Cardiac muscle cell (in vitro differentiated cells and primary cell): ENCODE data around the gene ATP8A2. TPM values are rescaled to one million over a fixed set of nuclear protein-coding genes. Genes with fewer than 3 reads are reported as not detected.

Experiments used
- DNase-seq, 2 donors: peaks; one replicate each; pipeline versions ENCODE4 v3.0.0 to v3.0.0-alpha.2; 2010 to 2017; ENCODE audit warnings: low read depth in 1 of 2, low spot score in 1 of 2
- H3K27ac ChIP-seq: fragments of 200-600 bp; sonication (generic); 2 replicates; pipeline ENCODE4 v1.5.1; 2016
- H3K27me3 ChIP-seq: fragments of 200-600 bp; sonication (generic); 2 replicates; pipeline ENCODE4 v1.6.0; 2016; ENCODE audit warnings: control low read depth
- H3K36me3 ChIP-seq: fragments of 200-600 bp; sonication (generic); 2 replicates; pipeline ENCODE4 v1.5.1; 2016; ENCODE audit warnings: control low read depth
- H3K4me1 ChIP-seq: fragments of 200-600 bp; sonication (generic); 2 replicates; pipeline ENCODE4 v1.8.1; 2017; ENCODE audit warnings: low read depth, mild to moderate bottlenecking, mixed run types
- H3K4me3 ChIP-seq: fragments of 200-600 bp; sonication (generic); 2 replicates; pipeline ENCODE4 v1.5.1; 2016; ENCODE audit warnings: mild to moderate bottlenecking
- H3K9me3 ChIP-seq: fragments of 200-600 bp; sonication (generic); 2 replicates; pipeline ENCODE4 v1.5.1; 2017; ENCODE audit warnings: low read depth, mild to moderate bottlenecking, control low read depth
- polyA plus RNA-seq: library from polyadenylated mRNA; unstranded; fragments of >200 nt; fragmentation: Nextera tagmentation; extraction: Ambion mirVana; gene quantifications from 2 replicates; pipeline ENCODE4 v1.2.1, GENCODE V29; 2016
- total RNA-seq: library from RNA; depleted of rRNA; stranded (reverse); fragments of >200 nt; gene quantifications from 2 replicates; pipeline ENCODE4 v1.2.3, GENCODE V29; 2016
- TF ChIP-seq, protein P1 (sequence below): IDR thresholded peaks from 2 replicates; pipeline ENCODE4 v1.5.1; 2012; ENCODE audit warnings: low read depth, mild to moderate bottlenecking, low read length

Gene ATP8A2
- total and polyA plus RNA-seq, 2 experiments from 2014 or later, result 0.86 to 0.89 TPM

DNA sequence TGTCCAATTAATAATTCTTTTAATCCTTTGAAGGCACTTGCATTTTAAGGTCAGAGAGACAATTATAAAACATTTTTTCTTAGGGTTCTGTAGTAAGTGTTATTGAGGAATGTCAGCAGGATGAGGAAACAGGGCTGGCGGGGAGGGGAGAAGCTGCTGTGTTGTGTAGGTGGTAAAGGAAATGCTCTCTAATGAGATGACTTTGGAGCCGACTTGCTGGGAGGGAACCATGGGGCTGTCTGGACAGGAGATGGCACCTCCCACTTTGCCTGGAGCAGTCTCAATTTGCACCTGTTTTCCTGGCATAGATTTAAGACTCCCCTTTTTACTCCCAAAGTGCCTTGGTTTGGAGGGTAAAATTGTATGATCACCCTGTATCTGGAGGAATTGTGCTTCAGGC is 230.4 kb downstream of the ATP8A2 start:
- H3K4me1 ChIP-seq, result no peaks in the 10 kb centered on the region
- no peaks in the 10 kb centered on the region for H3K9me3 ChIP-seq
- H3K4me3 ChIP-seq, result no peak overlapping the region
- no peak overlapping the region for H3K27ac ChIP-seq
- TF ChIP-seq, protein P1, sequence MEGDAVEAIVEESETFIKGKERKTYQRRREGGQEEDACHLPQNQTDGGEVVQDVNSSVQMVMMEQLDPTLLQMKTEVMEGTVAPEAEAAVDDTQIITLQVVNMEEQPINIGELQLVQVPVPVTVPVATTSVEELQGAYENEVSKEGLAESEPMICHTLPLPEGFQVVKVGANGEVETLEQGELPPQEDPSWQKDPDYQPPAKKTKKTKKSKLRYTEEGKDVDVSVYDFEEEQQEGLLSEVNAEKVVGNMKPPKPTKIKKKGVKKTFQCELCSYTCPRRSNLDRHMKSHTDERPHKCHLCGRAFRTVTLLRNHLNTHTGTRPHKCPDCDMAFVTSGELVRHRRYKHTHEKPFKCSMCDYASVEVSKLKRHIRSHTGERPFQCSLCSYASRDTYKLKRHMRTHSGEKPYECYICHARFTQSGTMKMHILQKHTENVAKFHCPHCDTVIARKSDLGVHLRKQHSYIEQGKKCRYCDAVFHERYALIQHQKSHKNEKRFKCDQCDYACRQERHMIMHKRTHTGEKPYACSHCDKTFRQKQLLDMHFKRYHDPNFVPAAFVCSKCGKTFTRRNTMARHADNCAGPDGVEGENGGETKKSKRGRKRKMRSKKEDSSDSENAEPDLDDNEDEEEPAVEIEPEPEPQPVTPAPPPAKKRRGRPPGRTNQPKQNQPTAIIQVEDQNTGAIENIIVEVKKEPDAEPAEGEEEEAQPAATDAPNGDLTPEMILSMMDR, result no peak
- no peaks in the 10 kb centered on the region for H3K36me3 ChIP-seq
- DNase-seq, result no peak
- H3K27me3 ChIP-seq, result no peaks in the 10 kb centered on the region

DNA sequence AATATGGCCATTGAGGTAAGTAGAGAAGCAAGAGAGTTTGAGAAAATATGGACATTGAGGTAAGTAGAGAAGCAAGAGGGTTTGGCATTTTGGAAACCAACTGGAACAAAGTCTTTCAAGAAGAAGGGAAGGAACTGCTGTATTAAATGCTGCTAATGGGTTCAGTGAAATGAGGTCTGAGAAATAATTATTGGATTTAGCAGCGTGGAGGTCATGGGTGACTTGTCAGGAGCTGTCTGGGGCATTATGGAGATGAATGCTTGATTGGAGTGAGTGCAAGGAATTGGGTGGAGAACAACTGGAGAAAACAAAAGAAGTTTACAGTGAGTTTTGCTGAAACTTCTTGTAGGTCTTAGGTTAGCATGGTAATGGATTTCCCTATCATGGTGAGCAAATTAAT is 232.3 kb downstream of the ATP8A2 start:
- no peak overlapping the region for H3K4me3 ChIP-seq
- TF ChIP-seq, protein P1, result no peak
- DNase-seq, result no peak
- H3K9me3 ChIP-seq, result no peaks in the 10 kb centered on the region
- no peaks in the 10 kb centered on the region for H3K4me1 ChIP-seq
- H3K27ac ChIP-seq, result no peak overlapping the region
- no peaks in the 10 kb centered on the region for H3K36me3 ChIP-seq
- H3K27me3 ChIP-seq, result no peaks in the 10 kb centered on the region

DNA sequence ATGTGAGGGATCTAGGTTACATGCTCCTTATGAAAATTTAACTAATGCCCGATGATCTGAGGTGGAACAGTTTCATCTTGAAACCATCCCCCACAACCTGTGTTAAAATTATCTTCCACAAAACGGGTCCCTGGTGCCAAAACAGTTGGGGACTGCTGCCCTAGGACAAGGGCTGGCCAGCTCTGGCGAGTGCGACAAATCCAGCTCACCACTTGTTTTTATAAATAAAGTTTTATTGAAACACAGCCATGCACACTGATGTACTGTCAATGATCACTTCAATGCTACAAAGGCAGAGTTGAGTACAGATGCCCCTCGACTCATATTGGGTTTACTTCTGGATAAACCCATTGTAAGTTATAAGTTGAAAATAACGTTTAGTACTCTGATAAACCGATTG is 235.3 kb downstream of the ATP8A2 start:
- Histone ChIP-seq H3K27ac (no peak overlapping the region), H3K4me1 (no peaks in the 10 kb centered on the region), H3K36me3 (no peaks in the 10 kb centered on the region), H3K9me3 (no peaks in the 10 kb centered on the region), H3K4me3 (no peak overlapping the region), H3K27me3 (no peaks in the 10 kb centered on the region)
- TF ChIP-seq, protein P1, result no peak
- no peak for DNase-seq

DNA sequence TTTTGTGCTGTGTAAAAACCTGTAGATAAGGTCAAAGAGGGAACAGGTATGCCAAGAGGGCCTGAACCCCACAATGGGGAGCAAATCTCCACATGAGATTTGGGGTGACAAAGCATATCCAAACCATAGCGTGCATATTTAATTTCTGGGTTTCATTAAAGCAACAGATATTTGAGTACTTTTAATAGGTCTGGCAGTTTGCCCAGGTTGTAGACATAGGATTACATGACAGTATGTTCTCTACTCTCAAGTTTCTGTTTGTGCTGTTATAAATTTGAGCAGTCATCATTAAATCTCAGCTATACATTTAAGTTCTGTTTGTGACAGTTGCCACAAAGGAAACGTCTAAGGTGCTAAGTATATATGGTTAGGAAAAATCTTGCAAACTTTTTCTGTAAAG is 236.4 kb downstream of the ATP8A2 start:
- no peaks in the 10 kb centered on the region for H3K36me3 ChIP-seq
- TF ChIP-seq, protein P1, result no peak
- no peak overlapping the region for H3K27ac ChIP-seq
- no peak for DNase-seq
- no peak overlapping the region for H3K4me3 ChIP-seq
- H3K27me3 ChIP-seq, result no peaks in the 10 kb centered on the region
- H3K9me3 ChIP-seq, result no peaks in the 10 kb centered on the region
- H3K4me1 ChIP-seq, result no peaks in the 10 kb centered on the region

DNA sequence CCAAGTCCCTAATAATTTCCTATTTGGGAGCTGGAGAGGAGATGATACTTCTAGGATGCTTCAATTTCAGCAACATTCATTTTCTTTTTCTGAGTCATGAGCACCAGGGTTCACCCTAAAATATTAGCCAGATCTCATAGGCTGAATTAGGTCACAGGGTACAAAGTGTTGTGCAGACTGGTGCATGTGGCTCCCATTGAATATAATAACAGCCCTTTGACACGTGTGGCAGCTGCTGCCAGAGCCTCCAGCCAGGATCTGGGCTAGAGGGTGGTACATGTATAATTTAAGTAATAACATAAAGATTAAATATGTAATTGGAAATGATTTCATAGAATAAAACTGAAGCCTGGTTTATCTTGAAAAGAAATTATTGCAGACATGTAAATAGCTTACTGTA is 244.9 kb downstream of the ATP8A2 start:
- Histone ChIP-seq H3K4me1 (no peaks in the 10 kb centered on the region), H3K36me3 (no peaks in the 10 kb centered on the region), H3K4me3 (no peak overlapping the region), H3K27ac (no peak overlapping the region), H3K9me3 (no peaks in the 10 kb centered on the region), H3K27me3 (no peaks in the 10 kb centered on the region)
- no peak for DNase-seq
- TF ChIP-seq, protein P1, result no peak

DNA sequence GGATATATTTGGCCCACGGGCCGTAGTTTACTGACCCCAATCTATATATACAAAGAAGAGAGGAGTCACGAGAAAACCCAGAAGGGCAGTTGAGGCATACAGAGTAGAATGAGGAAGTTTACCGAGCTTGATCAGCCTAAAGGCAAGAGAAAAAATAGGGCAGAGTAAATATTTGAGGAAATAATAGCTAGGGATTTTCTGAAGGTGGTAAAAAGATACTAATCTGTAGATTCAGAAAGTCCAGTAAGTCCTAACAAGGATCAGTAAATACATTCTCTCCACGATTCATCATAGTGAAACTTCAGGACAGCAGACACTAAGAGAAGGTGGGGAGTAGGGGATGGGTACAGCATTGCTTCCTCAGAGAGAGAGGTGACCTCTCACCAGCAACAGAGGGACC is 248.1 kb downstream of the ATP8A2 start:
- no peak for DNase-seq
- H3K4me3 ChIP-seq, result no peak overlapping the region
- TF ChIP-seq, protein P1, result no peak
- H3K9me3 ChIP-seq, result no peaks in the 10 kb centered on the region
- H3K27me3 ChIP-seq, result no peaks in the 10 kb centered on the region
- H3K4me1 ChIP-seq, result no peaks in the 10 kb centered on the region
- H3K36me3 ChIP-seq, result no peaks in the 10 kb centered on the region
- H3K27ac ChIP-seq, result no peak overlapping the region
